Right lobe of liver (tissue), 4 donors: ENCODE measurements around the gene FBN3.

ENCODE experiments used
- POLR2A ChIP-seq: fragments of 450-650 bp; IDR thresholded peaks from one replicate; pipeline ENCODE4 v1.6.1; 2017; ENCODE audit warnings: antibody characterized with exemption, mild to moderate bottlenecking
- TF ChIP-seq, protein P1 (sequence below), 4 donors: fragments of 200-600 bp in 3 of 4; fragments of 450-650 bp in 1 of 4; IDR thresholded peaks; one replicate each; pipeline versions ENCODE4 v1.5.1 to v1.8.0; 2016 to 2022; ENCODE audit warnings: antibody characterized with exemption in 4 of 4, mild to moderate bottlenecking in 2 of 4
- donor health status: DM: no; HTN: no; CAD: no.
- donor health status: DM: no; HTN: no; CAD: no.
- donor health status: DM: no; HTN: yes; CAD: no.

DNA sequence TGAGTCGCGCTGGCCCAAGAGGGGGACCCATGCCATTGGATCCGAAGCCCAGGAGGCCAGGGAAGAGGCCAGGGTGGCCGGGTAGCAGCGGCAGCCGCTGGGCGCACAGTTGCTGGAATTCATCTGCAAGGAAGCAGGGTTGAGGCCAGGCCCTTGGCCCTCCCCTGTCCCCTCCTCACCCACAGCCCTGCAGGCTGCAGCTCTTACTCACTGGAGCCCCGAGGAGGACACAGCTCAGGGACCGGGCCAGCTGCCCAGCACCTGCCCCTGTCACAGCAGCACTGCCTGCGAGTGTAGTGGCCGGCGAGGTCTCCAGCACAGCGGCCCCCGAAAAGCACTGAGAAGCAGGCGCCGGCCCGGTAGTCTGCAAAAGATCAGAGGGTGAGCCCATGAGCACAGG lies 11.2 kb downstream of the FBN3 start:
- TF ChIP-seq, protein P1, sequence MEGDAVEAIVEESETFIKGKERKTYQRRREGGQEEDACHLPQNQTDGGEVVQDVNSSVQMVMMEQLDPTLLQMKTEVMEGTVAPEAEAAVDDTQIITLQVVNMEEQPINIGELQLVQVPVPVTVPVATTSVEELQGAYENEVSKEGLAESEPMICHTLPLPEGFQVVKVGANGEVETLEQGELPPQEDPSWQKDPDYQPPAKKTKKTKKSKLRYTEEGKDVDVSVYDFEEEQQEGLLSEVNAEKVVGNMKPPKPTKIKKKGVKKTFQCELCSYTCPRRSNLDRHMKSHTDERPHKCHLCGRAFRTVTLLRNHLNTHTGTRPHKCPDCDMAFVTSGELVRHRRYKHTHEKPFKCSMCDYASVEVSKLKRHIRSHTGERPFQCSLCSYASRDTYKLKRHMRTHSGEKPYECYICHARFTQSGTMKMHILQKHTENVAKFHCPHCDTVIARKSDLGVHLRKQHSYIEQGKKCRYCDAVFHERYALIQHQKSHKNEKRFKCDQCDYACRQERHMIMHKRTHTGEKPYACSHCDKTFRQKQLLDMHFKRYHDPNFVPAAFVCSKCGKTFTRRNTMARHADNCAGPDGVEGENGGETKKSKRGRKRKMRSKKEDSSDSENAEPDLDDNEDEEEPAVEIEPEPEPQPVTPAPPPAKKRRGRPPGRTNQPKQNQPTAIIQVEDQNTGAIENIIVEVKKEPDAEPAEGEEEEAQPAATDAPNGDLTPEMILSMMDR (IDR thresholded peaks at IDR 0.05) = no peak
- no peak for TF ChIP-seq POLR2A
